Nephron progenitor cell (in vitro differentiated cells): ENCODE measurements around the gene SPECC1L.

Experiments used
- DNase-seq: peaks from one replicate; pipeline ENCODE4 v3.0.0; 2021
- H3K27ac Mint-ChIP-seq: 2 replicates; pipeline ENCODE4 v1.8.0; 2021; ENCODE audit warnings: mild to moderate bottlenecking, moderate library complexity, mixed read lengths
- H3K27me3 Mint-ChIP-seq: 2 replicates; pipeline ENCODE4 v1.8.0; 2021; ENCODE audit warnings: mild to moderate bottlenecking, low read depth, mixed read lengths; ENCODE audit not compliant: poor library complexity
- H3K36me3 Mint-ChIP-seq: 2 replicates; pipeline ENCODE4 v1.8.0; 2021; ENCODE audit warnings: low read depth, mixed read lengths
- H3K4me1 Mint-ChIP-seq: 2 replicates; pipeline ENCODE4 v1.8.0; 2021; ENCODE audit warnings: mixed read lengths
- H3K4me3 Mint-ChIP-seq: 2 replicates; pipeline ENCODE4 v1.8.0; 2021; ENCODE audit warnings: mild to moderate bottlenecking, moderate library complexity, mixed read lengths
- H3K9me3 Mint-ChIP-seq: 2 replicates; pipeline ENCODE4 v1.8.0; 2021; ENCODE audit warnings: mild to moderate bottlenecking, moderate library complexity, mixed read lengths
- CTCF ChIP-seq: fragments of 200-600 bp; sonication (generic); IDR thresholded peaks from 2 replicates; pipeline ENCODE4 v1.5.0; 2021; ENCODE audit warnings: antibody characterized with exemption

Gene SPECC1L

GRCh38 chr22:24441406-24442351 lies 171.0 kb downstream of the SPECC1L start:
- TF ChIP-seq CTCF, result no peak
- no peak overlapping the region for H3K27ac Mint-ChIP-seq
- H3K4me3 Mint-ChIP-seq, result no peak overlapping the region
- H3K27me3 Mint-ChIP-seq, result peaks cover 6% of the 10 kb centered on the region
- no peaks in the 10 kb centered on the region for H3K36me3 Mint-ChIP-seq
- H3K4me1 Mint-ChIP-seq, result peaks cover 39% of the 10 kb centered on the region
- DNase-seq, result no peak
- no peaks in the 10 kb centered on the region for H3K9me3 Mint-ChIP-seq

GRCh38 chr22:24442352-24442744 lies 171.7 kb downstream of the SPECC1L start:
- Mint-ChIP-seq H3K36me3 (no peaks in the 10 kb centered on the region), H3K27ac (no peak overlapping the region)
- no peak for DNase-seq

GRCh38 chr22:24443668-24444067 lies 173.0 kb downstream of the SPECC1L start:
- no peak for TF ChIP-seq CTCF
- Mint-ChIP-seq H3K9me3 (no peaks in the 10 kb centered on the region), H3K27ac (no peak overlapping the region), H3K36me3 (no peaks in the 10 kb centered on the region), H3K27me3 (peaks cover 6% of the 10 kb centered on the region), H3K4me1 (peaks cover 40% of the 10 kb centered on the region), H3K4me3 (no peak overlapping the region)
- no peak for DNase-seq

More at GRCh38 chr22:24442352-24442744, 171.7 kb downstream of the SPECC1L start:
- TF ChIP-seq CTCF, result no peak
- Mint-ChIP-seq H3K27me3 (peaks cover 6% of the 10 kb centered on the region), H3K4me3 (no peak overlapping the region), H3K9me3 (no peaks in the 10 kb centered on the region), H3K4me1 (peaks cover 40% of the 10 kb centered on the region)

- no peaks in the 10 kb centered on the region for H3K36me3 Mint-ChIP-seq
- peaks cover 40% of the 10 kb centered on the region for H3K4me1 Mint-ChIP-seq
- TF ChIP-seq CTCF, result no peak
- no peak overlapping the region for H3K27ac Mint-ChIP-seq
- H3K27me3 Mint-ChIP-seq, result peaks cover 6% of the 10 kb centered on the region
- H3K4me3 Mint-ChIP-seq, result no peak overlapping the region
- no peak for DNase-seq
- H3K9me3 Mint-ChIP-seq, result no peaks in the 10 kb centered on the region
Observed at GRCh38 chr22:24444251-24444650, 173.6 kb downstream of the SPECC1L start.

- Mint-ChIP-seq H3K4me1 (peaks cover 40% of the 10 kb centered on the region), H3K36me3 (no peaks in the 10 kb centered on the region), H3K4me3 (no peak overlapping the region), H3K27me3 (peaks cover 8% of the 10 kb centered on the region), H3K9me3 (no peaks in the 10 kb centered on the region), H3K27ac (no peak overlapping the region)
- TF ChIP-seq CTCF, result no peak
- peak; percentile 43 for DNase-seq
Observed at GRCh38 chr22:24444729-24445466, 174.3 kb downstream of the SPECC1L start.
